Upper lobe of left lung (tissue), 4 donors: ENCODE results near the gene MEGF9.

Experiments
- POLR2AphosphoS5 ChIP-seq, 2 donors: sonication (generic); formaldehyde crosslinking; IDR thresholded peaks; one replicate each; pipeline ENCODE4 v1.5.1; 2017; ENCODE audit warnings: antibody characterized with exemption in 2 of 2
- TF ChIP-seq, protein P1 (sequence below), 6 experiments: fragments of 450-650 bp in 4 of 6; fragments of 200-600 bp in 2 of 6; sonication (generic) in 2 of 6; IDR thresholded peaks; one replicate each; pipeline ENCODE4 v1.5.1; 2016 to 2019; ENCODE audit warnings: antibody characterized with exemption in 6 of 6

DNA sequence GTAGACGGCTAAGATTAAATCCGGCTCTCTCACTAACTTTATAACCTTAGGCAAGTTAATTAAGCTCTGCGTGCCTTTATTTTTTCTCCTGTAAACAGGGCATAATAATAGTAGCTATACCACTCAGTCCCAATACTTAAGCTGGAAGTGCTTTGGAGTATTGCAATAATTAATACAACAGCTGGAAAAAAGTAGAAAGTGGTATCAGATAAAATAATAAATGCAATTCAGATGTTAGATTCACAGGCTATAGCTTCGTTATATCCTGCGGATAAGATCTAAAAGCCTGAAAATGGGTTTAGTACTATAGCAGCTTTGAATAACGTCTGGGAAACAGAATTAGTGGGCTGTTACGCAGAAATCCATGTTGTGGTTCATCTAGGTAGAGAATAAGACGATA is 51.8 kb downstream of the MEGF9 start:
- TF ChIP-seq, protein P1, sequence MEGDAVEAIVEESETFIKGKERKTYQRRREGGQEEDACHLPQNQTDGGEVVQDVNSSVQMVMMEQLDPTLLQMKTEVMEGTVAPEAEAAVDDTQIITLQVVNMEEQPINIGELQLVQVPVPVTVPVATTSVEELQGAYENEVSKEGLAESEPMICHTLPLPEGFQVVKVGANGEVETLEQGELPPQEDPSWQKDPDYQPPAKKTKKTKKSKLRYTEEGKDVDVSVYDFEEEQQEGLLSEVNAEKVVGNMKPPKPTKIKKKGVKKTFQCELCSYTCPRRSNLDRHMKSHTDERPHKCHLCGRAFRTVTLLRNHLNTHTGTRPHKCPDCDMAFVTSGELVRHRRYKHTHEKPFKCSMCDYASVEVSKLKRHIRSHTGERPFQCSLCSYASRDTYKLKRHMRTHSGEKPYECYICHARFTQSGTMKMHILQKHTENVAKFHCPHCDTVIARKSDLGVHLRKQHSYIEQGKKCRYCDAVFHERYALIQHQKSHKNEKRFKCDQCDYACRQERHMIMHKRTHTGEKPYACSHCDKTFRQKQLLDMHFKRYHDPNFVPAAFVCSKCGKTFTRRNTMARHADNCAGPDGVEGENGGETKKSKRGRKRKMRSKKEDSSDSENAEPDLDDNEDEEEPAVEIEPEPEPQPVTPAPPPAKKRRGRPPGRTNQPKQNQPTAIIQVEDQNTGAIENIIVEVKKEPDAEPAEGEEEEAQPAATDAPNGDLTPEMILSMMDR (IDR thresholded peaks at IDR 0.05), result no peak
- no peak for TF ChIP-seq POLR2AphosphoS5 (IDR thresholded peaks at IDR 0.05)
